GM21717 (cell line): ENCODE measurements around the gene PPM1H.

Experiments
- ATAC-seq: cut with Tn5 transposase; IDR thresholded peaks from one replicate; pipeline ENCODE4 v1.9.1; 2021; ENCODE audit warnings: mild to moderate bottlenecking, moderate library complexity; ENCODE audit not compliant: unreplicated experiment

Gene PPM1H

GRCh38 chr12:62627181-62627580 is 307.8 kb downstream of the PPM1H start:
- ATAC-seq = no peak

DNA sequence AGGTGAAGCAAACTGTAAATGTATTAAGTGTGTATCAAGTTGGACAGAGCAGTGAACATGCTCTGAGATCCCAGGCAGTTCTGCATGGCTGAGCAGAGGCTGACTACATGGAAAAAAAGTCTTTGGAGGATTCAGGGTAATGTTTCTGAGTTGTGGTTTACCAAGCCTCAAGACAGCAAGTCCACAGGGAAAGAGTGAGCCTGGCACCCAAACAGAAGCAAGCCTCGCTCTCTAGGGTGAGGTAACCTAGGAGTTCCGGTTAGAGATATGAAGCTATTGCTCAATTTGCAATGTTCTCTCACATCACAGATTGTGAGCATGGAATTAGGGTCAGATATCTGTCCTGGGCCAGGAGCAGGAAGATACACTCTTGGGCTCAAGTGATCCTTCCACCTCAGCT is 309.7 kb downstream of the PPM1H start:
- ATAC-seq = no peak

- ATAC-seq = no peak
These were observed 312.8 kb downstream of the PPM1H start for GRCh38 chr12:62622177-62622576.

DNA sequence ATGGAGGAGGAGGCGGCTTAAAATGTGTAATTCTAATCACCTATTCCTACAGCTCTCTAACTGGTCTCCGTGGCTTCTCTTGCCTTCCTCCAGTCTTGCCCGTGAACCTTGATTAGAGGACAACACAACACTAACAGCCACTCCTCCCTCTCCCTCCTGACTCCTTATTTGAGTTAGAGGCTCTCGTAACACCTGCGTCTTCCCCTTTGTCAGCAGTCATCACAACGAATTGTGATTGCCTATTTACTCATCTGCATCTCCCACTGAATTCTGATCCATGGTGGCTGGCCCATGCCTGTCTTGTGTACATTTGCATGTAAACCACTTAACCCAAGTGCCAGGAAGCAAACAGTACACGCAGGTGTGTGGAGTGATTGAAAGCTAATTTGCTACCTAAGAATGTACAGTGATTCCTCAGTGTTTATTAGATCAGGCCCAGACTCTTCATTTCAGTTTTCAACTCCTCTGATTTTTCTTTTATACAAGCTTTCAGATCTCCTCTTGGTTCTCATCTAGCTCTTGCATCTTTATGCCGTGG is 313.8 kb downstream of the PPM1H start:
- ATAC-seq = no peak

- no peak for ATAC-seq
These were observed 316.0 kb downstream of the PPM1H start for GRCh38 chr12:62618930-62619329.

DNA sequence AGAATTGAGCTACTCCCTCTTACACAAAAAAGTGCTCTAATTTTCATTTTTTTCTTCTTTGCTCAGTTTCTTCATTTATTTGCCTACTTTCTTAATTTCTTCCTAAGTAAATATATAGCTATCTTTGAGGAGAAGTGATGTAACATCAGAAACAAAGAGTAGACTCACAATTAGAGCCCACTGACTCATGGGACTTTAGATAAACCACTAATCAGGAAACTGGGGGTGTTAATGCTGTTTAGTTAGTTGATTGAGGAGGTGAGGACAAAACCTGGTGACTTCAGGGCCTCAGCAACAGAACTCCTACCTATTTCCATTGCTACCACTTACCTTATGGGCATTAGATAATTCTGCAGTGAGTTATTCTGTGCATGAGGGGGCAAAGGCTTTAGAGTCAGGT is 316.6 kb downstream of the PPM1H start:
- no peak for ATAC-seq

DNA sequence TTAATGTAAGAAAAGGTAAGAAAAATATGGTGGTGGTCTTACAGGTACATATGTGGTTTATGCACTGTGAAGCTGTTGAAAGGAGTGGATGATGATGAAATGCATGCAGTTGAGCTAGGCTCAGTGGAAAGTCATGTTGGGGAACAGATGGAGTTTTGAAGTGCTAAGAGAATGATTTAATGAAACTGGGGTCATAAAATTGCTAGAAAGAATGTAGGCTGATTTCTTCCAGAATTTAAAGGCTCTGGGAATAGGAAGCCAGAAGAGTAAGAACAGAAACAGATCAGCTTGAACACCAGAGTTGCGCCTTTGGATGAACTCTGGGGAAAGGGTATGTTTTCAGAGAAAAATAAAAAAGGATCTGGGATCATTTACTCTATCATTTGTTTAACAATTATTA is 321.9 kb downstream of the PPM1H start:
- no peak for ATAC-seq

DNA sequence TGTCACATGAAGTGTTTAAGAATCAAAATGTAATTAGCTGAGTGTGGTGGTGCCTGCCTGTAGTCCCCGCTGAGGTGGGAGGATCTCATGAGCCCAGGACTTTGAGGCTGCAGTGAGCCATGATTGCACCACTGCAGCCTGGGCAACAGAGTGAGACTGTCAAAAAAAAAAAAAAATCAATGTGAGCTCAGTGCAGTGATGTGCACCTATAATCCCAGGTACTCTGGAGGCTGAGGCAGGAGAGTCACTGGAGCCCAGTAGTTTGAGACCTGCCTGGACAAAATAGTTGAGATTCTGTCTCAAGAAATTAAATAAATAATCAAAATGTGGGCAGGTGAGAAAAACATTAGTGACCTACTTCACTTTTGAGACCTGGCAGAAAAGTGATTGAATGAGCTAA is 328.3 kb downstream of the PPM1H start:
- no peak for ATAC-seq

GRCh38 chr12:62605981-62606380 is 329.0 kb downstream of the PPM1H start:
- no peak for ATAC-seq

DNA sequence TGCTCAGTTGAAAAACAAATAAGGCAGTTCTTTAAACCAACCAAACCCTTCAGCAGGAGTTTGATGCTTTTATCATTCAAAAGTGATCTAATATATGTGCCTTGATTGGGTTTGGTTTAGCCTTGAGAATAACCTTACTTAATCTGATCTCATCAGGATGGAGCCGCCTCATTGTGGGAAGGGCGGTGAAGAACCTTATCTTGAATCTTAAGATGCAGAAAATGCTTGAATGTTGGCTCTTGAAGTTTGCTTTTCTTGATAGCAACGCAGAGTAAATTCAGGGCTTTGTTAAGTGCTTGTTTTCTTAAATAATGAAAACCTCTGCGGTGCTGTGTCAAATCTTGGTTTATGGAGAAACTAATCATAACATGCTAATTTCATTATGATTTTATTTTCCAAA is 330.1 kb downstream of the PPM1H start:
- no peak for ATAC-seq

DNA sequence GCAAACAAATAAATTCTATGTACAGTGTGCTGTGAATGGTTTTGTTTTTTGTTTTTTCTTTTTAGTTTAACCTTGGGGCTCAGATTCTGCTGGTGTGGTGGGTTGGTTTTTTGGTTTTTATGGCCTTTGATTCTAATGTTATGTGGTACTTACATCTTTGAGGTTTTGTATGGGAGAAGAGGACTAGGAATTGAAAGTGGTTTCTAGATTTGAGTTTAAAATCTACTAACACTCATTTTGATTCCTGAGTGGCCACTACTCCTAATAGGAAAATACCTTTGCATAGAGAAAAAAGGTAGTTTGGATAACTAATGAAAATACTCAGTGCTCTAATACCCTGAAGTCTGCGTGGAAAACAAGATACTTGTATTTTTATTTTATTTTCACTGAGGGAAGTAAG is 330.6 kb downstream of the PPM1H start:
- no peak for ATAC-seq

DNA sequence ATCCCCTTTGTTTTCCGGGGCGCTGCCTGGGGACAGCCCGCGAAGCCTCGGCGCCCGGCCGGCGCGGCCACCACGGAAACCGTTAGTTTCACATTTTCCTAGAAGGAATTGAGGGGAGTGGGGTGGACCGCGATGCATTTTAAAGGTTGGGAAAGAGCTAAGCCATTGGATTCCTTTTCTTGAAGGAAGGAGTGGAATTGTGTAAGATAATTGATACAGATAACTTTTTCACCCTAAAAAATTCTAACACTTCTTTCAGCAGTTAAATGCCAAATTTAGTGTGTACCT is 331.2 kb downstream of the PPM1H start:
- no peak for ATAC-seq

DNA sequence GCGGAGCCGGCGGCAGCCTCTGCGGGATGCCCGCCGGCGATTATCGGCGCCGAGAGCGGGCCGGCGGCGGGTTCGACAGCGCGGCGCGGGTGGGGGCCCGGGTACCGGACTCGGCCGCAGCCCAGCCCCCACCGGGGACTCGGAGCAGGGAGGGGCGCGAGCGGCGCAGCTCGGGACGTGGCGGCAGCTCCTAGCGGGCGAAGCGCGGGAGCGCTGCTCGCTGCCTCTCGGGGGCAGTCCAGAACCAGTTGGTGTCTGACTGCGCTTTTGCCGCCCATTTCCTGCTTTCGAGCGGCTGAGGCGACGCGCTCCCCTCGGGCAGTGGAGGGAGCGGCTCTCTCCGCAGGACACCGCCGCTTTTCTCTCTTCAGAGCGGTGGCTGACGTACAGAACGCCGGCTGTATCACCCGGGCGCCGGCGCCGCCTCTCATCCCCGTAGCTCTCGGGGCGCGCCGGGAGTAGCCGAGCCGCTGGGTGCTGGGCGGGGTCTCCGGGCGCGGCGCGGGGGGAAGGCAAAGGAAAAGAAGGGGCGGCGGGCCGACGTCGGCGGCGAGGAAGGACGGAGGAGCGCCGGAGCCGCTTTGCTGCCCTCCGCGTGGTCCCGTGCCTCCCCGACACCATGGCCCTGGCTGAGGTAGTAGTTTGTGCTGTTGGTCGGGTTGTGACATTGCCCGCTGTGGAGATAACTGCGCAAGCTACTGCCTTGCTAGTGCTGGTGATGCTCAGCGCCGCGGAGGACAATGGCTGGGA is 331.7 kb downstream of the PPM1H start:
- peak; percentile 67 for ATAC-seq

GRCh38 chr12:62602255-62603060 is 332.5 kb downstream of the PPM1H start:
- peak; percentile 76 for ATAC-seq

DNA sequence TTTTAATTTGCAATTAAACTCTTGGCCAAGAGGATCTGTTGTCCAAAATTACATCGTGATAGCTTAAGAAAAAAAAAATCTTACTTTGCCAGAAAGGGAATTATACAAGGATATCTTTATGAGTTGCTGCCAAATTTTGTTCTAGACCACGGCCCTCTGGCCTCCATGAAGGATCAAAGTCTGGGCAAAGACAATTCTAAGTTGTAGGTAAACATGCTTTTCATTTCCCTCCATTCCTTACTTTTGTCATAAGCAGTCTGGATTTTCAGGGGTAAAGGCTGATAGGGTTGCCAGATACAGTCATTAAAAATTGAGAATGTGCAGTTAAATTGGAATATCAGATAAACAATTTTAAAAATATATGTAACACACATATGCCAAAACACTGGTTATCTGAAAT is 333.2 kb downstream of the PPM1H start:
- no peak for ATAC-seq

GRCh38 chr12:62599854-62600437 is 335.0 kb downstream of the PPM1H start:
- no peak for ATAC-seq

- ATAC-seq = no peak
These were observed 336.1 kb downstream of the PPM1H start for GRCh38 chr12:62598846-62599245.

DNA sequence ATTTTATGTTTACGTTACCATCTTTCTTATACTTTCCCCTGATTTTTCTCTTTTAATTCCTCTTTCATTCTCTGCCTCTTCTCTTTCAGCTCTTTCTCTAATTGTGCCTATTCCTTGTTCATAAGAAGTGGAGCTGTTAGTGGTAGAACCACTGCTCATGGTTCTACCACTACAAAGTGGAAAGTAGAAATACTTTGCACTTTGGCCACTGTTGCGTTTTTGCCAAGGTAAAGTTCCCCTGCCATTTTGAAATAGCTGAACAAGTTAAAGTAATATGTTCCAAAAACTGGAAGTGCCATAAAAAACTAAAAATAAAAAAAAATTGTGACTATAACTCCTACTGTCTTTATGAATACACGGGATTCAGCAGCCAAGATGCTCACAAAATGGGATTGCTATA is 337.7 kb downstream of the PPM1H start:
- ATAC-seq = no peak
